Peyer's patch (tissue), 4 donors: ENCODE results near the gene HDGFL2. TPM values are rescaled to one million over a fixed set of nuclear protein-coding genes. Genes with fewer than 3 reads are reported as not detected.

Experiments
- DNase-seq, 3 donors: peaks; one replicate each; pipeline ENCODE4 v3.0.0-alpha.2; 2017 to 2019
- H3K27ac ChIP-seq, 4 donors: fragments of 200-600 bp; sonication (generic); one replicate each; pipeline ENCODE4 v1.5.1; 2016 to 2019
- H3K27me3 ChIP-seq, 2 donors: fragments of 200-600 bp; sonication (generic); one replicate each; pipeline ENCODE4 v1.5.1; 2019
- H3K36me3 ChIP-seq, 3 donors: fragments of 200-600 bp; sonication (generic); one replicate each; pipeline ENCODE4 v1.5.1; 2016 to 2019
- H3K4me1 ChIP-seq, 4 donors: fragments of 200-600 bp; sonication (generic); one replicate each; pipeline ENCODE4 v1.5.1; 2016 to 2019
- H3K4me3 ChIP-seq, 4 donors: fragments of 200-600 bp; sonication (generic); 1 replicate in 3 of 4; 2 replicates in 1 of 4; pipeline ENCODE4 v1.5.1; 2016 to 2019; ENCODE audit warnings: mild to moderate bottlenecking in 1 of 4
- H3K9me3 ChIP-seq, 4 donors: fragments of 200-600 bp; sonication (generic); one replicate each; pipeline ENCODE4 v1.5.1; 2016 to 2019; ENCODE audit warnings: mild to moderate bottlenecking in 1 of 4
- POLR2A ChIP-seq, 2 donors: fragments of 450-650 bp; IDR thresholded peaks; one replicate each; pipeline ENCODE4 v1.5.1; 2017; ENCODE audit warnings: antibody characterized with exemption in 2 of 2, mild to moderate bottlenecking in 2 of 2, moderate library complexity in 2 of 2
- total RNA-seq, 4 donors: library from RNA; depleted of rRNA; stranded (reverse); fragments of >200 nt; gene quantifications; one replicate each; pipeline ENCODE4 v1.1.0, GENCODE V29; 2016
- TF ChIP-seq, protein P1 (sequence below), 6 experiments: fragments of 450-650 bp in 4 of 6; fragments of 200-600 bp in 2 of 6; sonication (generic) in 1 of 6; IDR thresholded peaks; one replicate each; pipeline ENCODE4 v1.5.1; 2017 to 2019; ENCODE audit warnings: antibody characterized with exemption in 6 of 6, mild to moderate bottlenecking in 3 of 6, moderate library complexity in 1 of 6

HDGFL2 gene
- total RNA-seq, 4 donors from 2014 or later = 20.5 to 73.4 (median 28.6) TPM

DNA sequence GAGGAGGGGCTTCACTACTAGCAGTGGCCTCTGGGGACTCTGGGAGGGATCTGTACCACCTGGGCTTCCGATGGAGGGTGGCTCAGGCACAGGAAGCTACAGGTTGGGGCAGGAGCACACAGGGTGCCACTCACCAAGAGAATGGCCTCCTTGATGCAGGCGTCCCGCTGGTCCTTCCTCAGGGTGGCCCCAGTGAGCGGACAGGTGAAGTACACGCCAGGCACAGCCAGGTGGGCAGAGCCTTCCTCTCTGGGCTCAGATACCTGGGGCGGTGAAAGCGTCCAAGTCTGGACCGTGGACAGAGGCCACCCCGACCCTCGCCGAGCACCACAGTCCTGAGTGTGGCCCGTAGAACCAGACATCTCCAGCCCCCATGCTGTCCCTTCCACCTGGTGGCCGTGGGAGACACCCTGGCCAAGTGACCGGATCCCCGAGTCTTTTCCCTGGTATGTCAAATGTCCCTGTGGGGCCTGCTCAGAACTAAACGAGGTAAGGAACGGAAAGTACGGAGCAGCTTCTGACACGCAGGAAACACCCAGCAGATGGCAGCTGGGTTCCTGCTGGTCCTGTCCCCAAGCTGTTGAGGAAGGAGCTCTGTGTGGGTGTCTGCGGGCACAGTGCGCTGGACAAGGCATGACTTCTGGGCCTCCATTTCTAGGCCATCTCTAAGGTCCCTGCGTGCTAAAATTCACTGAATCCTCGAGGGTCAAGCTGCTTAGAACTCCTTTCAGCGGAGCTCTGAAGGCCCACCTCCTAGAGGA, 19.7 kb upstream of the HDGFL2 start:
- peaks cover 0 to 69% (median 0%) of the 10 kb centered on the region in 3 donors for H3K36me3 ChIP-seq
- H3K27ac ChIP-seq = no peak overlapping the region
- no peak for DNase-seq
- H3K27me3 ChIP-seq = no peaks in the 10 kb centered on the region
- H3K9me3 ChIP-seq = no peaks in the 10 kb centered on the region
- no peak for TF ChIP-seq POLR2A (IDR thresholded peaks at IDR 0.05)
- TF ChIP-seq, protein P1, sequence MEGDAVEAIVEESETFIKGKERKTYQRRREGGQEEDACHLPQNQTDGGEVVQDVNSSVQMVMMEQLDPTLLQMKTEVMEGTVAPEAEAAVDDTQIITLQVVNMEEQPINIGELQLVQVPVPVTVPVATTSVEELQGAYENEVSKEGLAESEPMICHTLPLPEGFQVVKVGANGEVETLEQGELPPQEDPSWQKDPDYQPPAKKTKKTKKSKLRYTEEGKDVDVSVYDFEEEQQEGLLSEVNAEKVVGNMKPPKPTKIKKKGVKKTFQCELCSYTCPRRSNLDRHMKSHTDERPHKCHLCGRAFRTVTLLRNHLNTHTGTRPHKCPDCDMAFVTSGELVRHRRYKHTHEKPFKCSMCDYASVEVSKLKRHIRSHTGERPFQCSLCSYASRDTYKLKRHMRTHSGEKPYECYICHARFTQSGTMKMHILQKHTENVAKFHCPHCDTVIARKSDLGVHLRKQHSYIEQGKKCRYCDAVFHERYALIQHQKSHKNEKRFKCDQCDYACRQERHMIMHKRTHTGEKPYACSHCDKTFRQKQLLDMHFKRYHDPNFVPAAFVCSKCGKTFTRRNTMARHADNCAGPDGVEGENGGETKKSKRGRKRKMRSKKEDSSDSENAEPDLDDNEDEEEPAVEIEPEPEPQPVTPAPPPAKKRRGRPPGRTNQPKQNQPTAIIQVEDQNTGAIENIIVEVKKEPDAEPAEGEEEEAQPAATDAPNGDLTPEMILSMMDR (IDR thresholded peaks at IDR 0.05) = no peak
- H3K4me3 ChIP-seq = no peak overlapping the region
- H3K4me1 ChIP-seq = peaks cover 0 to 18% (median 6%) of the 10 kb centered on the region in 4 donors

DNA sequence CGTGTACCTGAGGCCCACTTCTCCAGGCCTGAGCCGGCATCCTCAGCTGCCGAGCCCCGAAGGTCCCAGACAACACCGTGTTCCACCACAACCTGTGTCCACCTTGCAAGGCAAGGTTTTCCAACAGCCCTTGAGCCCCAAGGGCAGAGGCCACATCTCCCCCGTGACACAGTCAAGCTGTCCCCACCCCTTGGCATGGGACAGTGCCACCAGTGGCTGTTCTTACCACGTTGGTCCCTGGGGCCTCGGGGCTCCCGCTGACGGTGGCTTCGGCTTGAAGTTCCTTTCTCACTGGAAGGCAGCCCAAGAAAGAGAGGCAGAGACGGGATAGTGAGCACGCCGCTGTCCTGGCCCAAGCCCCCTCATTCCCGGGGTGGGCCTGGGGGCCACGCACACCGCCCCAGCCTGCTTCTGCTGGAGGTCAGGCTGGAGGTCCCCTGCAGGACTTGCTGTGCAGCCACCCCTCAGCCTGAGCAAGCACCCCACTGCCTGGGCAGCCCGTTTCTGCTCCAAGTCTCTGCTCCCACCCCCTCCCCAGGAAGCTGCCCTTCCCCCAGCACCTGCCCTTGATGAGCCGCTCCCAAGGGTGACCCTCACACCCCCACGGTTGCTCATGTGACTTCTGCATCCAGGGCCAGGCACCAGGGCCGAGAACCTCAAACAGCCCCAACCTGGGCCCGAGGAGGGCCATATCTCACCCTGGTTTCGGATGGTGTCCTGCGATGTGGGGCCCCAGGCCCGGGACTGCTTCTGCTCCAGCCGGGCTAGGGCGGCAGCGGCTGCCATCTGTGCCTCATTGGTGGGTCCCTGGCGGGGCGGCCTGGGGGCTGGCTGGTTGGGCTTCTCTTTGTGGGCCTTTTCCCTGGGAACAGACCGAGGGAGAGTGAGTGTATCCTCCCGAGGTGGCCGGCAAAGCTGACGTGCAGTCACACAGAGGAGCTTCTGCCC, 18.6 kb upstream of the HDGFL2 start:
- TF ChIP-seq POLR2A (IDR thresholded peaks at IDR 0.05) = no peak
- TF ChIP-seq, protein P1 (IDR thresholded peaks at IDR 0.05) = no peak
- H3K36me3 ChIP-seq = peaks cover 0 to 58% (median 0%) of the 10 kb centered on the region in 3 donors
- peaks cover 0 to 18% (median 8%) of the 10 kb centered on the region in 4 donors for H3K4me1 ChIP-seq
- no peaks in the 10 kb centered on the region for H3K9me3 ChIP-seq
- no peak overlapping the region for H3K27ac ChIP-seq
- H3K4me3 ChIP-seq = no peak overlapping the region
- DNase-seq = no peak
- H3K27me3 ChIP-seq = no peaks in the 10 kb centered on the region

DNA sequence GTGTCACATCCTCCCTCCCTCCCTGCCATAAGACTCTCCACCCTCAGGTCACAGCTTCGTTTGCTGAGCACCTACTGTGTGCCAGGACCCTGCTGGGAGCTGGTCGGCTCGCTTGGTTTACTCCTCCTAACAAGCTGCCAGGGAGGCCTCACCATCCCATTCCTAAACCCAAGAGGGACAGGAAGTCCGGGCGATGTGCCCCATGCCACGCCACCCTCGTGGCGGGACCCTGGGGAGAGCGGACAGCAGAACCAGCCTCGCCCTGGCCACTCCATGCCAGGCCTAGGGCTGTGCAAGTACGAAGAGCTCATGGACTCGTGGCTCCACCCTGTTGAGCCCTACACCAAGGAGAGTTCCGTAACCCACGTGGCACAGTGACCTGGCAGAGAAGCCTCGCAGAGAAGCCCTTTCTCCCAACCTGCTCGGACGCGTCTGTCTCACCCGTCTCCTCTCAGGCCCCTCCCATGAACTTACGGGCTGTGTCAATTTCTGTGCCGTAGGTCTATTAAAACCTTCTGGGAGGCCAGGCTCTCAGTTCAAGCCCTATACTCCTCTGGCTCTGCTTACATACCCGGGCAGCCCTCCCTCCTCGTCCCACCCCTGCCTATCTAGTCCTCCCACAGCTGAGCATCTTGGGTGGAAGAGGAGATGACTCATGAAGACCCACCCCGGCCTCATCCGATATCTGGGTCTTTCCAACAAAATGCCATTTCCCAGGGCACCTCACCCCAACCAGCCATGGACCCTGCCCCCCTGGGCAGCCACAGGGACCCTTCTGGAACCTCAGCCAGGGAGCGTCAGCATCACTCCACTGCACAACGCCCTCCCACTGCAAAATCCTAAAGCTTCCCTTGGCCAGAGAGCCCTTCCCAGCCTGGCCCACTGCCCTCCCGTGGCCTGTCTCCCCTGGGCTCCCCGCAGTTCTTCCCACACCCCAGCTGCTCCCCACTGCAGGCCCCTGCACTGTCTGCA, 17.1 kb upstream of the HDGFL2 start:
- H3K4me3 ChIP-seq = peak overlapping the region in 1 of 4 donors; percentile 81
- peaks cover 0 to 43% (median 0%) of the 10 kb centered on the region in 3 donors for H3K36me3 ChIP-seq
- TF ChIP-seq, protein P1 (IDR thresholded peaks at IDR 0.05) = no peak
- no peak for TF ChIP-seq POLR2A (IDR thresholded peaks at IDR 0.05)
- H3K4me1 ChIP-seq = peaks cover 0 to 18% (median 8%) of the 10 kb centered on the region in 4 donors
- no peak for DNase-seq
- H3K27ac ChIP-seq = peak overlapping the region in 2 of 4 donors; percentile 9 to 89
- H3K9me3 ChIP-seq = no peaks in the 10 kb centered on the region
- H3K27me3 ChIP-seq = no peaks in the 10 kb centered on the region

DNA sequence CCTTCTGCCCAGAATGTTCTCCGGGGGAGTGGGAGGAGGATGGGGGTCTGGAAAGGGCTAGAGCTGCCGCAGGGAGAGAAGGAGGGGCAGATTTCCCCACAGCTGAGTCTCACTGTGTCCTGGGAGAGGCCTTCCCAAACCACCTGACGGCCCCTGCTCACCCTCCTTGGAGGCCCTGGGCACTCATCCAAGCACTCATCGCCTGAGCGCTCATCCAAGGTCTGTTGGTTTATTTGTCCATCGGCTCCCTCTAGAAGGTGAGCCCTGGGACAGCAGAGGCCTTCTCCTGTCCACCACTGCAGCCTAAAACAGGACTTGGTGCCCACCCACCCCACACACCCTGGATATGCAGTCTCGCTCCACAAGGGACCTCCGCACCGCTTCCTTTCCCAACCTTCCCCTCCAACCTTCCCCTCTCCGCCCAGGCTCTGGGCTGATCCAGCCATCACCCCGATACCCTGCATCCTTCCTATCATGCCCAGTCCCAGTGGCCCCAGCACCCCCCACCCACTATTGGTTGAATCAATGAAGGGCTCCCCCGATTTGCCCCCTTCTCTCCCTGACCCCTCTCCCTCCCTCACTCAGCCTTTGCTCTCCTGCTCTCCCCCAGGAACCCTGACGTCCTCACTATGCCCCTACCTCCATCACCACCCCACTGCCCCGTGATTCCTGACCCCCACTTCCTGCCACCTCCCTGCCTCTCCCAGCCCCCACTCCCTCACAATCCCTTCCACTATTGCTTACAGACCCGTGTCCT, 16.2 kb upstream of the HDGFL2 start:
- Histone ChIP-seq H3K9me3 (no peaks in the 10 kb centered on the region), H3K27me3 (no peaks in the 10 kb centered on the region), H3K4me1 (peaks cover 0 to 18% (median 8%) of the 10 kb centered on the region in 4 donors), H3K27ac (peak overlapping the region; percentile 80 to 89 (median 86)), H3K36me3 (peaks cover 0 to 35% (median 0%) of the 10 kb centered on the region in 3 donors), H3K4me3 (peak overlapping the region in 2 of 4 donors; percentile 70 to 81)
- DNase-seq = no peak
- TF ChIP-seq, protein P1 (IDR thresholded peaks at IDR 0.05) = no peak
- no peak for TF ChIP-seq POLR2A (IDR thresholded peaks at IDR 0.05)
